Measurements from ENCODE around the gene TPRN. TPM values are rescaled to one million over a fixed set of nuclear protein-coding genes. Genes with fewer than 3 reads are reported as not detected.

TPRN gene
- total RNA-seq, 4 donors from 2014 or later: 0.29 to 17.1 (median 5.5) TPM

DNA sequence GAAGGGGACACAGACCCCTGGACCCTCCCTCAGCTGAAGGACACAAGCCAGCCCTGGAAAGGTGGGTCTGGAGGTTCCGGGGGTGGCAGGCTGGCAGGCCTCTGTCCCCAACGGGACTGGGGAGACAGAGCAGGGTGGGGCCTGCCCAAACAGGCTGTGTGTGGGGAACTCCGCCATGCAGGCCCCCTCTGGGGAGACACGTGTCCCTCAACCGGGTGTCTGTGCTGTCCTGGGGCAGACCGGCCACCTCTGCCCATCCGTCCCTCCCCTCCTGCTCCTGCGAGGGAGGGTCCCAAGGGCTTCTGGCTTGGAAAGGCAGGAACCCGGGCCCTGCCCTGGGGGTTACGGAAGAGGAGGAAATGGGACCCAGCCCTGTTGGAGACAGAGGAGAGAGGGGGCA lies 31.6 kb upstream of the TPRN start:
- no peak for DNase-seq
- no peaks in the 10 kb centered on the region for H3K9me3 ChIP-seq
- H3K27me3 ChIP-seq: peaks cover 9 to 29% of the 10 kb centered on the region in 2 donors
- H3K36me3 ChIP-seq: no peaks in the 10 kb centered on the region
- TF ChIP-seq POLR2A (IDR thresholded peaks at IDR 0.05): no peak
- TF ChIP-seq, protein P1, sequence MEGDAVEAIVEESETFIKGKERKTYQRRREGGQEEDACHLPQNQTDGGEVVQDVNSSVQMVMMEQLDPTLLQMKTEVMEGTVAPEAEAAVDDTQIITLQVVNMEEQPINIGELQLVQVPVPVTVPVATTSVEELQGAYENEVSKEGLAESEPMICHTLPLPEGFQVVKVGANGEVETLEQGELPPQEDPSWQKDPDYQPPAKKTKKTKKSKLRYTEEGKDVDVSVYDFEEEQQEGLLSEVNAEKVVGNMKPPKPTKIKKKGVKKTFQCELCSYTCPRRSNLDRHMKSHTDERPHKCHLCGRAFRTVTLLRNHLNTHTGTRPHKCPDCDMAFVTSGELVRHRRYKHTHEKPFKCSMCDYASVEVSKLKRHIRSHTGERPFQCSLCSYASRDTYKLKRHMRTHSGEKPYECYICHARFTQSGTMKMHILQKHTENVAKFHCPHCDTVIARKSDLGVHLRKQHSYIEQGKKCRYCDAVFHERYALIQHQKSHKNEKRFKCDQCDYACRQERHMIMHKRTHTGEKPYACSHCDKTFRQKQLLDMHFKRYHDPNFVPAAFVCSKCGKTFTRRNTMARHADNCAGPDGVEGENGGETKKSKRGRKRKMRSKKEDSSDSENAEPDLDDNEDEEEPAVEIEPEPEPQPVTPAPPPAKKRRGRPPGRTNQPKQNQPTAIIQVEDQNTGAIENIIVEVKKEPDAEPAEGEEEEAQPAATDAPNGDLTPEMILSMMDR (IDR thresholded peaks at IDR 0.05): no peak
- intact Hi-C loops (cut with DNase I; ENCODE audit: low total_unique reads): no loop called here
- H3K4me1 ChIP-seq: peaks cover 0 to 9% of the 10 kb centered on the region in 2 donors
- no peak overlapping the region for H3K27ac ChIP-seq
- H3K4me3 ChIP-seq: no peak overlapping the region

DNA sequence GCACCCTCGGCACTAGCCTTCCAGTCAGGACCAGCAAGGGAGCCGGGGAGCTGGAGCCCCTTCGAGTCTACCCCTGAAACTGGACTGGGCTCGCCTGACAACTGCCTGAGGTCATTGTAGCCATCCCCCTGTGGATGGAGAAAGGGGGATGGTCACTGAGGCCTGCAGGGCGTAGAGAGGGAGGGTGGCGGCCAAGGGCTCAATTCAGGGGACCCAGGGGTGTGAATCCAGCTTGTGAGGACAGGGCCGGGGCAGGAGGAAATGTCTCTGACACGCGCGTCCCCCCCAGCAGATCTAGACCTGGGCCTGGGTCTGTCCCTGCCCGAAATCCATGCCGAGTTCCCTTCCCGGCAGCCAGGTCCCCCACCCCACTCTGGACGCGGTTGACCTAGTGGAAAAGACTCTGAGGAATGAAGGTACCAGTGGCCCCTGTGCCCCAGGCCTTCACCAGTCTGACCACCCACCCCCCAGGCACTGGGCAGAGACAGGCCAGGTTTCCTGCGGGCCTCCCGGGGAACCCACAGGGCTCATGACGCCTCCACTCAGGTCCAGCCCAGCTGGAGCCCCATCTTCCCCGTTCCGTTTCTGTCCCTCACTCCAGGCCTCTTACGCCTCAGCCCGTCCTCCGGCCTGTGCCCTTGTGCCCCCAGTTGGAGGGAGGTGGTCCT lies 31.0 kb upstream of the TPRN start:
- Histone ChIP-seq H3K27me3 (peaks cover 9 to 29% of the 10 kb centered on the region in 2 donors), H3K4me3 (no peak overlapping the region), H3K27ac (no peak overlapping the region), H3K36me3 (no peaks in the 10 kb centered on the region), H3K4me1 (peaks cover 0 to 6% of the 10 kb centered on the region in 2 donors), H3K9me3 (no peaks in the 10 kb centered on the region)
- no peak for DNase-seq
- intact Hi-C loops (cut with DNase I; ENCODE audit: low total_unique reads): no loop called here
- no peak for TF ChIP-seq POLR2A (IDR thresholded peaks at IDR 0.05)
- TF ChIP-seq, protein P1 (IDR thresholded peaks at IDR 0.05): no peak

DNA sequence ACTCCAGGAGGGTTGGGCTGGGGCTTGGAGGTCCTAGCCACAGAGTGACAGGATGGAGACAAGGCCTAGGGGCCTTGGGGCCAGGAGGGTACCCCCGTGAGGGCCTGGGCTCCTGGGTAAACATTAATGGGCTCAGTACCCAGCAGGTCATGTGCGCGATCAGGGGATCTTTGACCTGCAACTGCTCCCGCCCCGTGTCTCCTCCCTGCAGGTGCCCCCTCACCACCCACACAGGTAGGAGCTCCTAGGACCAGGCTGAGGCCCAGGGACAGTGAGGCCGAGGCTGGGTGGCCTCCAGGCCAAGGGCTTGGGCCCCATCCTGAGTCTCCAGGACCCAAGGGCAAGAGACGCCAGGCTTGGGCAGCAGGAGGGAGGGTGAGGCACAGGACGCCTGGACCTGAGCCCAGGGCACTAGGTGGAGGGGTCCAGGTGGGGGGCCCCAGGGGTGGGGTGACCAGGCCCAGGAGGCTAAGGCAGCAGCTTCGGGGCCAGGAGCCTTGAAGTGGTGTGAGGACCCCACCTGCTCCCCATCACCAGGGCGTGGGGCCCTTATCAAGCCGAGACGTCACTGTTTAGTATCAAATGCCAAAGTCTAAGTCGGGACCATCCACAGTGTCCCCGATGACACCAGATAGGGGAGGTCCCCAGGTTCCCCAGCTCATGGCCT lies 30.3 kb upstream of the TPRN start, which contains the start of gene SLC34A3:
Gene SLC34A3, plus strand, starts transcription at position 197 of the 667 bp plus-strand sequence. CDS start 802 bp downstream, outside the sequence.
- no peak for DNase-seq
- intact Hi-C loops (cut with DNase I; ENCODE audit: low total_unique reads): no loop called here
- Histone ChIP-seq H3K4me3 (no peak within 1 kb of the TSS), H3K27ac (no peak within 1 kb of the TSS), H3K36me3 (no peaks in the 10 kb centered on the region), H3K9me3 (no peaks in the 10 kb centered on the region), H3K4me1 (no peaks in the 10 kb centered on the region), H3K27me3 (peaks cover 9 to 29% of the 10 kb centered on the region in 2 donors)
- TF ChIP-seq, protein P1 (IDR thresholded peaks at IDR 0.05): no peak
- no peak for TF ChIP-seq POLR2A (IDR thresholded peaks at IDR 0.05)

DNA sequence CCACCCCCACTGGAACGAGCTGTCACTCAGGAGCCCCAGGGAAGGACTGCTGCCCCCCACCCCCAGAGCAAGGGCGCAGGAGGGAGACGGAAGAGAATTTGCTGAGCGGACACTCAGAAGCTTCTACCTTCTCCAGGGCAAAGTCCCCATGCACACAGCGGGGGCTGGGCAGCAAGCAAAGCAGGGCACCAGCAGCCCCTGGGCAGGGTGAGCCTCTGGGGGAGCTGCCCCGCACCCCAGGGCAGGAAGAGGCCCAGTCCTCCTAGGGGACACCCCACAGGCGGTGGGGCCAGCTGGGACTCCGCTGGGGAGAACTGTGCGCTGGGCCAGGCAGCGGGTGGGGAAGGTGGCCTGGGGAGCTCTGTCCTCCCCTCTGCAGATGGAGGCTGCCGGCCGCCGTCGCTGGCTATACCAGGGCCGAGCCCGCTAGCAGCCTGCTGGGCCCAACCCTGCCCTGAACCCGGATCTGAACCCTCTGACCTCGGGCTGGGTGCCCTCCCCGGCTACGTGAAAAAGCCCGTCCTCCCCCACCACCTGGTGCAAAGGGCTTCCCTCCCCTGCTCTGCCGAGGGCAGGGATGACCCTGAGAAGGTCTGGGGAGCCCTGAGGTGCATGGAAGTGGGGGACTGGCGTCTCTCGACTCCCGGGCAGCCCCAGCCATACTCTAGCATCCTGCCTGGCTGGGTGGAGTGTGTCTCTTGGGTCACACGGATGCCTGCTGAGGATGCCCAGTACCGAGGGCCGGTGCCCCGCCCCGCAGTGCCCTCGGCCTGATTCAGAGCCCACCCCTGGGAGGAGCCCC lies 29.6 kb upstream of the TPRN start:
- intact Hi-C loops (cut with DNase I; ENCODE audit: low total_unique reads): loop anchor here (10.0 kb wide), 1 partner anchor 115 kb away; the partner anchor contains the start of gene DPP7
- no peaks in the 10 kb centered on the region for H3K36me3 ChIP-seq
- no peak overlapping the region for H3K27ac ChIP-seq
- TF ChIP-seq, protein P1 (IDR thresholded peaks at IDR 0.05): no peak
- no peak for TF ChIP-seq POLR2A (IDR thresholded peaks at IDR 0.05)
- H3K9me3 ChIP-seq: no peaks in the 10 kb centered on the region
- H3K27me3 ChIP-seq: peaks cover 9 to 29% of the 10 kb centered on the region in 2 donors
- H3K4me1 ChIP-seq: no peaks in the 10 kb centered on the region
- no peak for DNase-seq
- H3K4me3 ChIP-seq: no peak overlapping the region
